GM19328 (cell line): Measurements from ENCODE around the gene ADPGK.
"Not testable (repeated sequence)": the region's sequence is repeated elsewhere in the genome, so short reads cannot be mapped to it uniquely, and the experiment has no call there.

Experiments
- ATAC-seq: cut with Tn5 transposase; IDR thresholded peaks from one replicate; pipeline ENCODE4 v1.9.1; 2021; ENCODE audit warnings: mild to moderate bottlenecking, moderate library complexity; ENCODE audit not compliant: unreplicated experiment

Gene ADPGK

GRCh38 chr15:72751751-72752455 is 31.7 kb downstream of the ADPGK start:
- no peak for ATAC-seq

- ATAC-seq, result no peak
Measured at GRCh38 chr15:72749700-72750099, 33.9 kb downstream of the ADPGK start.

GRCh38 chr15:72740219-72740618 is 43.3 kb downstream of the ADPGK start:
- ATAC-seq, result no peak

GRCh38 chr15:72737723-72738122 is 45.8 kb downstream of the ADPGK start:
- ATAC-seq, result no peak

GRCh38 chr15:72737061-72737460 is 46.5 kb downstream of the ADPGK start:
- ATAC-seq, result no peak

- no peak for ATAC-seq
Measured at GRCh38 chr15:72735111-72735510, 48.4 kb downstream of the ADPGK start.

- no peak for ATAC-seq
Measured at GRCh38 chr15:72733941-72734738, 49.4 kb downstream of the ADPGK start.

- ATAC-seq, result no peak
Measured at GRCh38 chr15:72732516-72732915, 51.0 kb downstream of the ADPGK start.

- no peak for ATAC-seq
Measured at GRCh38 chr15:72732086-72732485, 51.5 kb downstream of the ADPGK start.

- ATAC-seq, result no peak
Measured at GRCh38 chr15:72728821-72729220, 54.7 kb downstream of the ADPGK start.

GRCh38 chr15:72728249-72728648 is 55.3 kb downstream of the ADPGK start:
- not testable (repeated sequence) for ATAC-seq

GRCh38 chr15:72727154-72727553 is 56.4 kb downstream of the ADPGK start:
- no peak for ATAC-seq

- ATAC-seq, result not testable (repeated sequence)
Measured at GRCh38 chr15:72725851-72726250, 57.7 kb downstream of the ADPGK start.

- no peak for ATAC-seq
Measured at GRCh38 chr15:72725446-72725845, 58.1 kb downstream of the ADPGK start.

- no peak for ATAC-seq
Measured at GRCh38 chr15:72724028-72724427, 59.5 kb downstream of the ADPGK start.

GRCh38 chr15:72722071-72722696 is 61.4 kb downstream of the ADPGK start:
- ATAC-seq, result no peak

- not testable (repeated sequence) for ATAC-seq
Measured at GRCh38 chr15:72708551-72709303, 74.8 kb downstream of the ADPGK start.

- ATAC-seq, result no peak
Measured at GRCh38 chr15:72706266-72706665, 77.3 kb downstream of the ADPGK start.
